Measurements from ENCODE around the gene ACLY.

The ACLY gene

GRCh38 chr17:41918314-41919164, at the start of gene ACLY:
ACLY (minus strand) TSS chr17:41918951; CDS start chr17:41913873, 5,078 bp downstream.
- Histone ChIP-seq H3K4me1 (ENCODE audit: control insufficient read depth in 1 of 2, insufficient read depth in 2 of 2, low read length in 2 of 2) (peaks cover 30 to 46% of the 10 kb centered on the region in 2 donors), H3K9ac (ENCODE audit: low read depth in 1 of 2, low read length in 2 of 2) (peak within 1 kb of the TSS; percentile 81 to 92), H3K9me3 (ENCODE audit: control insufficient read depth in 1 of 2, low read length in 2 of 2) (no peaks in the 10 kb centered on the region), H3K36me3 (ENCODE audit: control insufficient read depth in 1 of 2, insufficient read depth in 2 of 2, low read length in 2 of 2) (peaks cover 1 to 3% of the 10 kb centered on the region in 2 donors), H3K4me3 (ENCODE audit: low read depth in 1 of 2, low read length in 2 of 2) (peak within 1 kb of the TSS; percentile 90 to 98), H3K27ac (ENCODE audit: low read depth, low read length) (peak within 1 kb of the TSS; percentile 72), H3K27me3 (ENCODE audit: control insufficient read depth in 1 of 2, insufficient read depth in 2 of 2, low read length in 2 of 2) (no peaks in the 10 kb centered on the region)

GRCh38 chr17:41967921-41968578, 49.3 kb upstream of the ACLY start:
- Histone ChIP-seq H3K9me3 (ENCODE audit: control insufficient read depth in 1 of 2, low read length in 2 of 2) (no peaks in the 10 kb centered on the region), H3K4me3 (ENCODE audit: low read depth in 1 of 2, low read length in 2 of 2) (peak overlapping the region; percentile 69 to 76), H3K27me3 (ENCODE audit: control insufficient read depth in 1 of 2, insufficient read depth in 2 of 2, low read length in 2 of 2) (no peaks in the 10 kb centered on the region), H3K36me3 (ENCODE audit: control insufficient read depth in 1 of 2, insufficient read depth in 2 of 2, low read length in 2 of 2) (peaks cover 4 to 31% of the 10 kb centered on the region in 2 donors), H3K9ac (ENCODE audit: low read depth in 1 of 2, low read length in 2 of 2) (peak overlapping the region in 1 of 2 donors; percentile 70), H3K4me1 (ENCODE audit: control insufficient read depth in 1 of 2, insufficient read depth in 2 of 2, low read length in 2 of 2) (peaks cover 14 to 32% of the 10 kb centered on the region in 2 donors), H3K27ac (ENCODE audit: low read depth, low read length) (no peak overlapping the region)

- peak overlapping the region; percentile 60 for H3K27ac ChIP-seq (ENCODE audit: low read depth, low read length)
- H3K27me3 ChIP-seq (ENCODE audit: control insufficient read depth in 1 of 2, insufficient read depth in 2 of 2, low read length in 2 of 2), result no peaks in the 10 kb centered on the region
- peaks cover 4 to 24% of the 10 kb centered on the region in 2 donors for H3K36me3 ChIP-seq (ENCODE audit: control insufficient read depth in 1 of 2, insufficient read depth in 2 of 2, low read length in 2 of 2)
- peak overlapping the region; percentile 70 to 71 for H3K9ac ChIP-seq (ENCODE audit: low read depth in 1 of 2, low read length in 2 of 2)
- H3K4me1 ChIP-seq (ENCODE audit: control insufficient read depth in 1 of 2, insufficient read depth in 2 of 2, low read length in 2 of 2), result peaks cover 14 to 29% of the 10 kb centered on the region in 2 donors
- peak overlapping the region; percentile 69 to 76 for H3K4me3 ChIP-seq (ENCODE audit: low read depth in 1 of 2, low read length in 2 of 2)
- no peaks in the 10 kb centered on the region for H3K9me3 ChIP-seq (ENCODE audit: control insufficient read depth in 1 of 2, low read length in 2 of 2)
These were observed 48.6 kb upstream of the ACLY start for GRCh38 chr17:41967141-41967920.

- H3K27ac ChIP-seq (ENCODE audit: low read depth, low read length), result peak within 1 kb of the TSS; percentile 60
- H3K4me3 ChIP-seq (ENCODE audit: low read depth in 1 of 2, low read length in 2 of 2), result peak within 1 kb of the TSS; percentile 69 to 76
- H3K9me3 ChIP-seq (ENCODE audit: control insufficient read depth in 1 of 2, low read length in 2 of 2), result no peaks in the 10 kb centered on the region
- no peaks in the 10 kb centered on the region for H3K27me3 ChIP-seq (ENCODE audit: control insufficient read depth in 1 of 2, insufficient read depth in 2 of 2, low read length in 2 of 2)
- peaks cover 14 to 28% of the 10 kb centered on the region in 2 donors for H3K4me1 ChIP-seq (ENCODE audit: control insufficient read depth in 1 of 2, insufficient read depth in 2 of 2, low read length in 2 of 2)
- peak within 1 kb of the TSS; percentile 70 to 75 for H3K9ac ChIP-seq (ENCODE audit: low read depth in 1 of 2, low read length in 2 of 2)
- H3K36me3 ChIP-seq (ENCODE audit: control insufficient read depth in 1 of 2, insufficient read depth in 2 of 2, low read length in 2 of 2), result peaks cover 4 to 16% of the 10 kb centered on the region in 2 donors
These were observed 47.9 kb upstream of the ACLY start, which contains the start of gene CNP for GRCh38 chr17:41966463-41967140. CNP (plus strand) TSS chr17:41966795; CDS start chr17:41966885, 90 bp downstream.

GRCh38 chr17:41965694-41966462, 47.1 kb upstream of the ACLY start:
- Histone ChIP-seq H3K9ac (ENCODE audit: low read depth in 1 of 2, low read length in 2 of 2) (peak overlapping the region; percentile 66 to 75), H3K4me1 (ENCODE audit: control insufficient read depth in 1 of 2, insufficient read depth in 2 of 2, low read length in 2 of 2) (peaks cover 14 to 28% of the 10 kb centered on the region in 2 donors), H3K9me3 (ENCODE audit: control insufficient read depth in 1 of 2, low read length in 2 of 2) (no peaks in the 10 kb centered on the region), H3K27me3 (ENCODE audit: control insufficient read depth in 1 of 2, insufficient read depth in 2 of 2, low read length in 2 of 2) (no peaks in the 10 kb centered on the region), H3K27ac (ENCODE audit: low read depth, low read length) (peak overlapping the region; percentile 22), H3K36me3 (ENCODE audit: control insufficient read depth in 1 of 2, insufficient read depth in 2 of 2, low read length in 2 of 2) (peaks cover 3 to 13% of the 10 kb centered on the region in 2 donors), H3K4me3 (ENCODE audit: low read depth in 1 of 2, low read length in 2 of 2) (peak overlapping the region; percentile 69 to 76)

GRCh38 chr17:41962768-41963434, 44.1 kb upstream of the ACLY start:
- Histone ChIP-seq H3K9me3 (ENCODE audit: control insufficient read depth in 1 of 2, low read length in 2 of 2) (no peaks in the 10 kb centered on the region), H3K4me3 (ENCODE audit: low read depth in 1 of 2, low read length in 2 of 2) (no peak overlapping the region), H3K9ac (ENCODE audit: low read depth in 1 of 2, low read length in 2 of 2) (no peak overlapping the region), H3K4me1 (ENCODE audit: control insufficient read depth in 1 of 2, insufficient read depth in 2 of 2, low read length in 2 of 2) (peaks cover 12 to 25% of the 10 kb centered on the region in 2 donors), H3K36me3 (ENCODE audit: control insufficient read depth in 1 of 2, insufficient read depth in 2 of 2, low read length in 2 of 2) (no peaks in the 10 kb centered on the region), H3K27ac (ENCODE audit: low read depth, low read length) (no peak overlapping the region), H3K27me3 (ENCODE audit: control insufficient read depth in 1 of 2, insufficient read depth in 2 of 2, low read length in 2 of 2) (no peaks in the 10 kb centered on the region)

GRCh38 chr17:41962111-41962510, 43.4 kb upstream of the ACLY start:
- no peak overlapping the region for H3K27ac ChIP-seq (ENCODE audit: low read depth, low read length)
- no peaks in the 10 kb centered on the region for H3K27me3 ChIP-seq (ENCODE audit: control insufficient read depth in 1 of 2, insufficient read depth in 2 of 2, low read length in 2 of 2)
- no peaks in the 10 kb centered on the region for H3K9me3 ChIP-seq (ENCODE audit: control insufficient read depth in 1 of 2, low read length in 2 of 2)
- H3K9ac ChIP-seq (ENCODE audit: low read depth in 1 of 2, low read length in 2 of 2), result no peak overlapping the region
- no peak overlapping the region for H3K4me3 ChIP-seq (ENCODE audit: low read depth in 1 of 2, low read length in 2 of 2)
- peaks cover 10 to 25% of the 10 kb centered on the region in 2 donors for H3K4me1 ChIP-seq (ENCODE audit: control insufficient read depth in 1 of 2, insufficient read depth in 2 of 2, low read length in 2 of 2)
- H3K36me3 ChIP-seq (ENCODE audit: control insufficient read depth in 1 of 2, insufficient read depth in 2 of 2, low read length in 2 of 2), result no peaks in the 10 kb centered on the region

GRCh38 chr17:41959336-41960095, 40.8 kb upstream of the ACLY start:
- Histone ChIP-seq H3K4me1 (ENCODE audit: control insufficient read depth in 1 of 2, insufficient read depth in 2 of 2, low read length in 2 of 2) (peaks cover 6 to 12% of the 10 kb centered on the region in 2 donors), H3K36me3 (ENCODE audit: control insufficient read depth in 1 of 2, insufficient read depth in 2 of 2, low read length in 2 of 2) (no peaks in the 10 kb centered on the region), H3K4me3 (ENCODE audit: low read depth in 1 of 2, low read length in 2 of 2) (no peak overlapping the region), H3K9ac (ENCODE audit: low read depth in 1 of 2, low read length in 2 of 2) (no peak overlapping the region), H3K27me3 (ENCODE audit: control insufficient read depth in 1 of 2, insufficient read depth in 2 of 2, low read length in 2 of 2) (no peaks in the 10 kb centered on the region), H3K9me3 (ENCODE audit: control insufficient read depth in 1 of 2, low read length in 2 of 2) (no peaks in the 10 kb centered on the region), H3K27ac (ENCODE audit: low read depth, low read length) (no peak overlapping the region)

All from duodenal mucosa (tissue), 2 donors.